IPS DF 4.7 (cell line): ENCODE results near the gene RSPH6A.

Experiments used
- DNase-seq: peaks from one replicate; pipeline ENCODE4 v3.0.0-alpha.2; 2013; ENCODE audit warnings: low spot score; ENCODE audit errors: extremely low read depth

RSPH6A gene

GRCh38 chr19:45781214-45782161 is 33.6 kb downstream of the RSPH6A start:
- no peak for DNase-seq

- DNase-seq: no peak
These were observed 34.5 kb downstream of the RSPH6A start for GRCh38 chr19:45780448-45781213.

GRCh38 chr19:45780146-45780447 is 35.0 kb downstream of the RSPH6A start:
- no peak for DNase-seq

- no peak for DNase-seq
These were observed 35.6 kb downstream of the RSPH6A start for GRCh38 chr19:45779231-45780145.

- DNase-seq: no peak
These were observed 37.0 kb downstream of the RSPH6A start for GRCh38 chr19:45778010-45778661.

- DNase-seq: no peak
These were observed 37.6 kb downstream of the RSPH6A start for GRCh38 chr19:45777395-45777961.

GRCh38 chr19:45774765-45775164 is 40.3 kb downstream of the RSPH6A start:
- no peak for DNase-seq

- no peak for DNase-seq
These were observed 41.7 kb downstream of the RSPH6A start for GRCh38 chr19:45773384-45773783.

GRCh38 chr19:45772912-45773311 is 42.2 kb downstream of the RSPH6A start:
- no peak for DNase-seq

- DNase-seq: no peak
These were observed 42.8 kb downstream of the RSPH6A start for GRCh38 chr19:45772130-45772840.

GRCh38 chr19:45771311-45771933 is 43.7 kb downstream of the RSPH6A start:
- DNase-seq: no peak

- no peak for DNase-seq
These were observed 44.7 kb downstream of the RSPH6A start for GRCh38 chr19:45770192-45771101.

- no peak for DNase-seq
These were observed 45.3 kb downstream of the RSPH6A start for GRCh38 chr19:45769821-45770191.

- DNase-seq: no peak
These were observed 45.9 kb downstream of the RSPH6A start, which contains the start of gene SIX5 for GRCh38 chr19:45768984-45769782. Gene SIX5, minus strand, starts transcription at chr19:45769252. Its CDS starts 408 bp downstream, at chr19:45768844.

- DNase-seq: no peak
These were observed 46.5 kb downstream of the RSPH6A start for GRCh38 chr19:45768655-45768983.

GRCh38 chr19:45767881-45768654 is 47.0 kb downstream of the RSPH6A start:
- no peak for DNase-seq

- DNase-seq: no peak
These were observed 47.7 kb downstream of the RSPH6A start for GRCh38 chr19:45767410-45767880.
